Measurements from ENCODE around the gene VPS51. TPM values are rescaled to one million over a fixed set of nuclear protein-coding genes. Genes with fewer than 3 reads are reported as not detected.

The VPS51 gene
- polyA plus RNA-seq = 10 to 100 TPM; 62.3 to 70.4 TPM

DNA sequence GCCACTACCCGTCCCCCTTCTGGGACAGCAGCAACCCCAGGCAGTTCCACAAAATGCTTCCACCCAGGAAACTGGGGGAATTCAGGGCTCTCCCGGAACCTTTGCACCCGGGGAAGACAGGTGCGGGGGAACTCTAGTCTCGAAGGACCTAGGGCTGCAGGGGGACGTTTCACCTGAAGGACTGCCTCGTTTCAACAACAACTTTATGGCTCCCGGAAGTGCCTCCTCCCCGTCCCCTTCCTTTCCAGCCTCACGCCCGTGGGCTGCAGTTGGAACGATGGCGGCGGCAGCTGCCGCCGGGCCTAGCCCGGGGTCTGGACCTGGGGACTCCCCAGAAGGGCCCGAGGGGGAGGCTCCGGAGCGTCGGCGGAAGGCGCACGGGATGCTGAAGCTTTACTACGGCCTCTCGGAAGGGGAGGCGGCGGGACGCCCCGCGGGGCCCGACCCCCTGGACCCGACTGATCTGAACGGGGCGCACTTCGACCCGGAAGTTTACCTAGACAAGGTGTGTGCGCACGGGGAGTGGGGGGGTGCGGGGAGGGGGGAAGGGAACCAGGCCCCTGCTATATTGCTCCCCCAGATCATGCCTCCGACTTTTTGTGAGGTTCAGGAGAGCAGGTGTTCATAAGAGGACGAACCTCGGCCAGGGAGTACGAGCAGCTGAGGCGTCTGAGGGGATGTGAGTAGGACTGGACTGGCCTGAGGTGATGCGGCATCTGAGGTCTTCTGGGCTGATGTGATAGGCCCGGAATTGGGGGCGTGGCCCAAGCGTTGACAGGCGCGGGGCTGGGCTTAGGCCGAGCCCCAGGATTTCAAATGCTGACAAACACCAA, at the start of gene VPS51:
TSS of gene VPS51 (plus strand) at position 241 of the 833 bp plus-strand sequence. CDS start at position 278, 37 bp downstream.
- Histone ChIP-seq H3K36me3 (ENCODE audit: control insufficient read depth in 2 of 2, insufficient read depth in 2 of 2, low read length in 1 of 2) (peaks cover 0 to 4% of the 10 kb centered on the region in 2 donors), H3K4me1 (ENCODE audit: control insufficient read depth in 2 of 2, insufficient read depth in 2 of 2, low read length in 1 of 2) (peaks cover 0 to 11% of the 10 kb centered on the region in 2 donors), H3K4me3 (ENCODE audit: low read depth in 1 of 2, low read length in 2 of 2) (peak within 1 kb of the TSS; percentile 70 to 93), H3K9me3 (ENCODE audit: control insufficient read depth in 2 of 2, insufficient read depth in 1 of 2, low read depth in 1 of 2, low read length in 1 of 2) (no peaks in the 10 kb centered on the region), H3K27me3 (ENCODE audit: control insufficient read depth in 1 of 2, insufficient read depth in 2 of 2, low read length in 2 of 2) (no peaks in the 10 kb centered on the region), H3K27ac (ENCODE audit: low read depth in 2 of 2, low read length in 1 of 2) (peak within 1 kb of the TSS; percentile 94 to 96)
- 0 to 1% methylated on average over 52 of the region's 52 CpGs for WGBS, 2 donors

- Histone ChIP-seq H3K27me3 (ENCODE audit: control insufficient read depth in 1 of 2, insufficient read depth in 2 of 2, low read length in 2 of 2) (no peaks in the 10 kb centered on the region), H3K27ac (ENCODE audit: low read depth in 2 of 2, low read length in 1 of 2) (peak overlapping the region; percentile 8 to 39), H3K4me1 (ENCODE audit: control insufficient read depth in 2 of 2, insufficient read depth in 2 of 2, low read length in 1 of 2) (peaks cover under 1 to 9% of the 10 kb centered on the region in 2 donors), H3K4me3 (ENCODE audit: low read depth in 1 of 2, low read length in 2 of 2) (peak overlapping the region; percentile 32 to 40), H3K36me3 (ENCODE audit: control insufficient read depth in 2 of 2, insufficient read depth in 2 of 2, low read length in 1 of 2) (peaks cover 0 to 11% of the 10 kb centered on the region in 2 donors), H3K9me3 (ENCODE audit: control insufficient read depth in 2 of 2, insufficient read depth in 1 of 2, low read depth in 1 of 2, low read length in 1 of 2) (no peaks in the 10 kb centered on the region)
- WGBS, 2 donors = 17 to 26% methylated on average over 51 to 56 of the region's 56 CpGs
These were observed 48.2 kb upstream of the VPS51 start for GRCh38 chr11:65047581-65048422.

GRCh38 chr11:65051398-65051858, 44.6 kb upstream of the VPS51 start:
- H3K4me1 ChIP-seq (ENCODE audit: control insufficient read depth in 2 of 2, insufficient read depth in 2 of 2, low read length in 1 of 2) = peaks cover 2 to 12% of the 10 kb centered on the region in 2 donors
- 82% methylated on average over 9 of the region's 9 CpGs for WGBS, 2 donors
- H3K36me3 ChIP-seq (ENCODE audit: control insufficient read depth in 2 of 2, insufficient read depth in 2 of 2, low read length in 1 of 2) = no peaks in the 10 kb centered on the region
- H3K27ac ChIP-seq (ENCODE audit: low read depth in 2 of 2, low read length in 1 of 2) = no peak overlapping the region
- H3K27me3 ChIP-seq (ENCODE audit: control insufficient read depth in 1 of 2, insufficient read depth in 2 of 2, low read length in 2 of 2) = no peaks in the 10 kb centered on the region
- H3K9me3 ChIP-seq (ENCODE audit: control insufficient read depth in 2 of 2, insufficient read depth in 1 of 2, low read depth in 1 of 2, low read length in 1 of 2) = no peaks in the 10 kb centered on the region
- no peak overlapping the region for H3K4me3 ChIP-seq (ENCODE audit: low read depth in 1 of 2, low read length in 2 of 2)

DNA sequence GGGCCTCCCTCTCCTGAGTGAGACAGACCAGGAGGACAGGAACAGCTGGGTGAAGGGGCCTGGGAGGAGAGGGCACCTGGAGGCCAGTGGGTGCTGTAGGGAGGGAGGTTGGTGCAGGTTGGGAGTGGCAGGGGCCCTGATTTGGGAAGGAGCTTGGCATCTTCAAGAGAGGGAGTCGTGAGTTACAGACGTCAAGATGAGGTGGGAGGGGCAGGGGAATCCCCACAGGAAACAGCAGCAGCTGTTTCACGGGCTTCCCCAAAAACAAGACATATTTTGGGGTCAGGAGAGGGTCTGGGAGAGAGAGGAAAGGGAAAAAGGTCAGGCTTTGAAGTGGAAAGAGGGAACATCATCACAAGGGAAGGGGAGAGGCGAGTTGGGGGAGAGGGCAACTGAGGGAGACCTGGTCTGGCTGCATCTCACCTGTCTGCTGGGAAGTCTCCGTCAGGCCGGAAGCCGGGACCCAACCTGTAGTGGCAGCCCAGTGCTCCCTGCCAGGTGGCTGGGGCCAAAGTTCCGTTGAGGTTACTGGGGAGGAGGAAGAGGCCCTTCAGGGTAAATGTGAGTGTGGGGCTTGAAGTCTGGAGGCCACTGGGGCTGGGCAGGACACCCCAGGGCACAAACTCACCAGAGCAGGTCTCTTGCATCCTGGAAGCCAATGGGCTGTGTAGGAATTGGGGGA, 42.0 kb upstream of the VPS51 start:
- Histone ChIP-seq H3K4me3 (ENCODE audit: low read depth in 1 of 2, low read length in 2 of 2) (no peak overlapping the region), H3K9me3 (ENCODE audit: control insufficient read depth in 2 of 2, insufficient read depth in 1 of 2, low read depth in 1 of 2, low read length in 1 of 2) (no peaks in the 10 kb centered on the region), H3K36me3 (ENCODE audit: control insufficient read depth in 2 of 2, insufficient read depth in 2 of 2, low read length in 1 of 2) (no peaks in the 10 kb centered on the region), H3K27ac (ENCODE audit: low read depth in 2 of 2, low read length in 1 of 2) (no peak overlapping the region), H3K4me1 (ENCODE audit: control insufficient read depth in 2 of 2, insufficient read depth in 2 of 2, low read length in 1 of 2) (peaks cover 2 to 8% of the 10 kb centered on the region in 2 donors), H3K27me3 (ENCODE audit: control insufficient read depth in 1 of 2, insufficient read depth in 2 of 2, low read length in 2 of 2) (no peaks in the 10 kb centered on the region)
- WGBS, 2 donors = 46 to 49% methylated on average over 8 of the region's 8 CpGs

- WGBS, 2 donors = 72 to 84% methylated on average over 1 of the region's 1 CpG
- Histone ChIP-seq H3K27me3 (ENCODE audit: control insufficient read depth in 1 of 2, insufficient read depth in 2 of 2, low read length in 2 of 2) (no peaks in the 10 kb centered on the region), H3K27ac (ENCODE audit: low read depth in 2 of 2, low read length in 1 of 2) (no peak overlapping the region), H3K4me3 (ENCODE audit: low read depth in 1 of 2, low read length in 2 of 2) (no peak overlapping the region), H3K36me3 (ENCODE audit: control insufficient read depth in 2 of 2, insufficient read depth in 2 of 2, low read length in 1 of 2) (no peaks in the 10 kb centered on the region), H3K9me3 (ENCODE audit: control insufficient read depth in 2 of 2, insufficient read depth in 1 of 2, low read depth in 1 of 2, low read length in 1 of 2) (no peaks in the 10 kb centered on the region), H3K4me1 (ENCODE audit: control insufficient read depth in 2 of 2, insufficient read depth in 2 of 2, low read length in 1 of 2) (peaks cover 2 to 10% of the 10 kb centered on the region in 2 donors)
These were observed 40.5 kb upstream of the VPS51 start for GRCh38 chr11:65055538-65055937.

GRCh38 chr11:65056999-65057398, 39.0 kb upstream of the VPS51 start:
- 91 to 93% methylated on average over 6 of the region's 6 CpGs for WGBS, 2 donors
- H3K27ac ChIP-seq (ENCODE audit: low read depth in 2 of 2, low read length in 1 of 2) = no peak overlapping the region
- H3K4me1 ChIP-seq (ENCODE audit: control insufficient read depth in 2 of 2, insufficient read depth in 2 of 2, low read length in 1 of 2) = peaks cover 2 to 10% of the 10 kb centered on the region in 2 donors
- no peaks in the 10 kb centered on the region for H3K27me3 ChIP-seq (ENCODE audit: control insufficient read depth in 1 of 2, insufficient read depth in 2 of 2, low read length in 2 of 2)
- H3K4me3 ChIP-seq (ENCODE audit: low read depth in 1 of 2, low read length in 2 of 2) = no peak overlapping the region
- no peaks in the 10 kb centered on the region for H3K9me3 ChIP-seq (ENCODE audit: control insufficient read depth in 2 of 2, insufficient read depth in 1 of 2, low read depth in 1 of 2, low read length in 1 of 2)
- H3K36me3 ChIP-seq (ENCODE audit: control insufficient read depth in 2 of 2, insufficient read depth in 2 of 2, low read length in 1 of 2) = no peaks in the 10 kb centered on the region

DNA sequence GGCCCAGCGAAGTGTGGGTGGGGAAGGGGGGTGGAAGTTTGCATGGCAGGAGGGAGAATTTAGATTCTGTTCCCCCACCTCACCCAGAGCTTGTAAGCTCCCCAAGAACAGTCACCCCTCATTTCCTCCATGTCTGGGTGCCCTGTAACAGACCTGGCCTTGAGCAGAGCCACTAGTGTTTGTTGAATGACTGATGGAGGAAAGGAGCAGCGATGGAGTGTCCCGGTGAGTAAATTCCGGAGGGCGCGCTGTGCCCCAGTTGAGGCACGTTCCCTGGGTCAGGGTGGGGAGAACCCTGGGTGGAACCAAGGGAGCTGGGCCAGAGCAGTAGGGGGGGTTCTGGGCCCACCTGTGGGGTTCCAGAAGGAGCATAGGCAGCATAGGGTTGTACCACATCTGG, 38.5 kb upstream of the VPS51 start:
- WGBS, 2 donors = 85 to 86% methylated on average over 7 of the region's 7 CpGs
- no peaks in the 10 kb centered on the region for H3K9me3 ChIP-seq (ENCODE audit: control insufficient read depth in 2 of 2, insufficient read depth in 1 of 2, low read depth in 1 of 2, low read length in 1 of 2)
- no peak overlapping the region for H3K27ac ChIP-seq (ENCODE audit: low read depth in 2 of 2, low read length in 1 of 2)
- no peak overlapping the region for H3K4me3 ChIP-seq (ENCODE audit: low read depth in 1 of 2, low read length in 2 of 2)
- no peaks in the 10 kb centered on the region for H3K27me3 ChIP-seq (ENCODE audit: control insufficient read depth in 1 of 2, insufficient read depth in 2 of 2, low read length in 2 of 2)
- H3K36me3 ChIP-seq (ENCODE audit: control insufficient read depth in 2 of 2, insufficient read depth in 2 of 2, low read length in 1 of 2) = no peaks in the 10 kb centered on the region
- peaks cover 2 to 9% of the 10 kb centered on the region in 2 donors for H3K4me1 ChIP-seq (ENCODE audit: control insufficient read depth in 2 of 2, insufficient read depth in 2 of 2, low read length in 1 of 2)

- Histone ChIP-seq H3K27ac (ENCODE audit: low read depth in 2 of 2, low read length in 1 of 2) (no peak overlapping the region), H3K4me3 (ENCODE audit: low read depth in 1 of 2, low read length in 2 of 2) (no peak overlapping the region), H3K4me1 (ENCODE audit: control insufficient read depth in 2 of 2, insufficient read depth in 2 of 2, low read length in 1 of 2) (peaks cover 0 to 6% of the 10 kb centered on the region in 2 donors), H3K27me3 (ENCODE audit: control insufficient read depth in 1 of 2, insufficient read depth in 2 of 2, low read length in 2 of 2) (no peaks in the 10 kb centered on the region), H3K9me3 (ENCODE audit: control insufficient read depth in 2 of 2, insufficient read depth in 1 of 2, low read depth in 1 of 2, low read length in 1 of 2) (no peaks in the 10 kb centered on the region), H3K36me3 (ENCODE audit: control insufficient read depth in 2 of 2, insufficient read depth in 2 of 2, low read length in 1 of 2) (no peaks in the 10 kb centered on the region)
- 65 to 74% methylated on average over 13 of the region's 13 CpGs for WGBS, 2 donors
These were observed 38.0 kb upstream of the VPS51 start for GRCh38 chr11:65058012-65058411.

DNA sequence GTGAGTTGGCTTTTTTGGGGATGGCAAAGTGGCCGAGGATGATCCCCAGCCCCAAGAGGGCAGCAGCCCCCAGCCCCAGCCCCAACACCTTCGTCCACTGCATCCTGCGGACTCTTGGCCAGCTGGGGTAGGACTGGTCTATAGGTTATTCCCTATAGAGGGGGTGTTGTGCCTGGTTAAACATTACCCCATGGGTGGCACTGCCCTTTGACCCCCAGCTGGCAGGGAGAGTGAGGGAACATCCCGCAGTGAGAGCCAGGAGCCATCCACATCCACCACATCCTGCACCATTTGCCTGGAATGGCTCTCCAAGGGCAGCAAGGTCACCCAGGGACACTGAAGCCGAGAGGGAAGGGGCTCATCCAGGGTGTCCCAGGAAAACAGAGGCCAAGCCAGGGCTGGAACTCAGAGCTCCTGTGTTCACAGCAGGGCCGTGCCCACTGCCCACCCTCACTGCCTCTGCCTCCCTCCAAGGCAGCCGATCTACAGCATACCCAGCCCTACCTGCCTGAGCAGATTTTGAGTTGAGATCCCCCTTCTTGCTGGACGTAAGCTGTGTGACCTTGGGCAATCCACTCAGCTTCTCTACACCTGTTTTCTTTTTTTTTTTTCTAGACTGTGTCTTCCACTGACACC, 37.5 kb upstream of the VPS51 start, which contains the start of gene NAALADL1:
TSS of gene NAALADL1 (minus strand) at position 135 of the 636 bp plus-strand sequence. CDS start at position 103, 32 bp downstream.
- Histone ChIP-seq H3K27ac (ENCODE audit: low read depth in 2 of 2, low read length in 1 of 2) (no peak within 1 kb of the TSS), H3K4me1 (ENCODE audit: control insufficient read depth in 2 of 2, insufficient read depth in 2 of 2, low read length in 1 of 2) (peaks cover 0 to 6% of the 10 kb centered on the region in 2 donors), H3K4me3 (ENCODE audit: low read depth in 1 of 2, low read length in 2 of 2) (no peak within 1 kb of the TSS), H3K9me3 (ENCODE audit: control insufficient read depth in 2 of 2, insufficient read depth in 1 of 2, low read depth in 1 of 2, low read length in 1 of 2) (no peaks in the 10 kb centered on the region), H3K36me3 (ENCODE audit: control insufficient read depth in 2 of 2, insufficient read depth in 2 of 2, low read length in 1 of 2) (no peaks in the 10 kb centered on the region), H3K27me3 (ENCODE audit: control insufficient read depth in 1 of 2, insufficient read depth in 2 of 2, low read length in 2 of 2) (no peaks in the 10 kb centered on the region)
- WGBS, 2 donors = 81 to 84% methylated on average over 8 of the region's 8 CpGs

Data from esophagus (tissue), 2 donors.